ENCODE measurements around the gene CTNNA1.
A peak's percentile ranks its signal among the peaks of the same experiment; 100 is the strongest.
"Not testable (repeated sequence)": the region's sequence is repeated elsewhere in the genome, so short reads cannot be mapped to it uniquely, and the experiment has no call there.

The CTNNA1 gene

GRCh38 chr5:138752951-138753793 is at the start of gene CTNNA1:
Gene CTNNA1 (plus strand): TSS chr5:138753425. CDS start chr5:138781925, 28,500 bp downstream.
- in situ Hi-C loops (cut with HindIII; ENCODE audit: low sequenced_read_pairs) = no loop called here
- H3K4me3 ChIP-seq (ENCODE audit: low read depth, low read length) = peak within 1 kb of the TSS; percentile 95
- DNase-seq (ENCODE audit: low read depth, low spot score) = peak; percentile 69
- peak; percentile 4 for TF ChIP-seq CTCF (IDR thresholded peaks at IDR 0.05; ENCODE audit: low read depth, low read length)

- in situ Hi-C loops (cut with HindIII; ENCODE audit: low sequenced_read_pairs); H3K4me3 ChIP-seq (ENCODE audit: low read depth, low read length); DNase-seq (ENCODE audit: low read depth, low spot score): not testable (repeated sequence)
Measured at GRCh38 chr5:138703777-138704176, 49.4 kb upstream of the CTNNA1 start.

- H3K4me3 ChIP-seq (ENCODE audit: low read depth, low read length) = no peak overlapping the region
- no peak for DNase-seq (ENCODE audit: low read depth, low spot score)
- in situ Hi-C loops (cut with HindIII; ENCODE audit: low sequenced_read_pairs) = no loop called here
- no peak for TF ChIP-seq CTCF (IDR thresholded peaks at IDR 0.05; ENCODE audit: low read depth, low read length)
Measured at GRCh38 chr5:138705007-138705406, 48.2 kb upstream of the CTNNA1 start.

- in situ Hi-C loops (cut with HindIII; ENCODE audit: low sequenced_read_pairs) = no loop called here
- H3K4me3 ChIP-seq (ENCODE audit: low read depth, low read length) = no peak overlapping the region
- no peak for TF ChIP-seq CTCF (IDR thresholded peaks at IDR 0.05; ENCODE audit: low read depth, low read length)
- DNase-seq (ENCODE audit: low read depth, low spot score) = no peak
Measured at GRCh38 chr5:138705567-138705966, 47.7 kb upstream of the CTNNA1 start.

GRCh38 chr5:138706655-138707480 is 46.4 kb upstream of the CTNNA1 start:
- in situ Hi-C loops (cut with HindIII; ENCODE audit: low sequenced_read_pairs) = no loop called here
- no peak overlapping the region for H3K4me3 ChIP-seq (ENCODE audit: low read depth, low read length)
- no peak for TF ChIP-seq CTCF (IDR thresholded peaks at IDR 0.05; ENCODE audit: low read depth, low read length)
- DNase-seq (ENCODE audit: low read depth, low spot score) = peak; percentile 78

- no peak for TF ChIP-seq CTCF (IDR thresholded peaks at IDR 0.05; ENCODE audit: low read depth, low read length)
- in situ Hi-C loops (cut with HindIII; ENCODE audit: low sequenced_read_pairs) = no loop called here
- DNase-seq (ENCODE audit: low read depth, low spot score) = no peak
- no peak overlapping the region for H3K4me3 ChIP-seq (ENCODE audit: low read depth, low read length)
Measured at GRCh38 chr5:138708791-138709190, 44.4 kb upstream of the CTNNA1 start.

GRCh38 chr5:138709202-138709601 is 44.0 kb upstream of the CTNNA1 start:
- no peak for DNase-seq (ENCODE audit: low read depth, low spot score)
- in situ Hi-C loops (cut with HindIII; ENCODE audit: low sequenced_read_pairs) = no loop called here
- no peak overlapping the region for H3K4me3 ChIP-seq (ENCODE audit: low read depth, low read length)
- TF ChIP-seq CTCF (IDR thresholded peaks at IDR 0.05; ENCODE audit: low read depth, low read length) = no peak
